HL-60 (cell line): Measurements from ENCODE around the gene MARCHF7.

ENCODE experiments used
- GABPA ChIP-seq: IDR thresholded peaks from 2 replicates; pipeline ENCODE4 v1.6.1; 2012; ENCODE audit warnings: low read depth
- POLR2AphosphoS5 ChIP-seq: IDR thresholded peaks from 2 replicates; pipeline ENCODE4 v1.6.1; 2012; ENCODE audit warnings: low read depth
- REST ChIP-seq: IDR thresholded peaks from 2 replicates; pipeline ENCODE4 v1.6.1; 2012; ENCODE audit warnings: low read depth; ENCODE audit not compliant: insufficient replicate concordance
- SPI1 ChIP-seq: IDR thresholded peaks from 2 replicates; pipeline ENCODE4 v1.6.1; 2012; ENCODE audit warnings: low read depth, mild to moderate bottlenecking, borderline replicate concordance
- TF ChIP-seq, protein P1 (sequence below): IDR thresholded peaks from one replicate; pipeline ENCODE4 v1.5.1; 2011; ENCODE audit warnings: low read length, control low read depth, inconsistent platforms; ENCODE audit not compliant: insufficient read depth

- TF ChIP-seq, protein P1, sequence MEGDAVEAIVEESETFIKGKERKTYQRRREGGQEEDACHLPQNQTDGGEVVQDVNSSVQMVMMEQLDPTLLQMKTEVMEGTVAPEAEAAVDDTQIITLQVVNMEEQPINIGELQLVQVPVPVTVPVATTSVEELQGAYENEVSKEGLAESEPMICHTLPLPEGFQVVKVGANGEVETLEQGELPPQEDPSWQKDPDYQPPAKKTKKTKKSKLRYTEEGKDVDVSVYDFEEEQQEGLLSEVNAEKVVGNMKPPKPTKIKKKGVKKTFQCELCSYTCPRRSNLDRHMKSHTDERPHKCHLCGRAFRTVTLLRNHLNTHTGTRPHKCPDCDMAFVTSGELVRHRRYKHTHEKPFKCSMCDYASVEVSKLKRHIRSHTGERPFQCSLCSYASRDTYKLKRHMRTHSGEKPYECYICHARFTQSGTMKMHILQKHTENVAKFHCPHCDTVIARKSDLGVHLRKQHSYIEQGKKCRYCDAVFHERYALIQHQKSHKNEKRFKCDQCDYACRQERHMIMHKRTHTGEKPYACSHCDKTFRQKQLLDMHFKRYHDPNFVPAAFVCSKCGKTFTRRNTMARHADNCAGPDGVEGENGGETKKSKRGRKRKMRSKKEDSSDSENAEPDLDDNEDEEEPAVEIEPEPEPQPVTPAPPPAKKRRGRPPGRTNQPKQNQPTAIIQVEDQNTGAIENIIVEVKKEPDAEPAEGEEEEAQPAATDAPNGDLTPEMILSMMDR: no peak
- no peak for TF ChIP-seq POLR2AphosphoS5
- no peak for TF ChIP-seq SPI1
- TF ChIP-seq GABPA: no peak
- no peak for TF ChIP-seq REST
Observed at GRCh38 chr2:159680692-159681091, 31.6 kb upstream of the MARCHF7 start.
